GM04503 (cell line): ENCODE results near the gene PERM1.
"Not testable (repeated sequence)": the region's sequence is repeated elsewhere in the genome, so short reads cannot be mapped to it uniquely, and the experiment has no call there.

ENCODE experiments used
- DNase-seq: peaks from one replicate; pipeline ENCODE4 v3.0.0-alpha.2; 2012; ENCODE audit warnings: low read depth

The PERM1 gene

GRCh38 chr1:978069-978834 lies 3.6 kb downstream of the PERM1 start:
- DNase-seq, result no peak

GRCh38 chr1:976791-977190 lies 5.1 kb downstream of the PERM1 start:
- not testable (repeated sequence) for DNase-seq

DNA sequence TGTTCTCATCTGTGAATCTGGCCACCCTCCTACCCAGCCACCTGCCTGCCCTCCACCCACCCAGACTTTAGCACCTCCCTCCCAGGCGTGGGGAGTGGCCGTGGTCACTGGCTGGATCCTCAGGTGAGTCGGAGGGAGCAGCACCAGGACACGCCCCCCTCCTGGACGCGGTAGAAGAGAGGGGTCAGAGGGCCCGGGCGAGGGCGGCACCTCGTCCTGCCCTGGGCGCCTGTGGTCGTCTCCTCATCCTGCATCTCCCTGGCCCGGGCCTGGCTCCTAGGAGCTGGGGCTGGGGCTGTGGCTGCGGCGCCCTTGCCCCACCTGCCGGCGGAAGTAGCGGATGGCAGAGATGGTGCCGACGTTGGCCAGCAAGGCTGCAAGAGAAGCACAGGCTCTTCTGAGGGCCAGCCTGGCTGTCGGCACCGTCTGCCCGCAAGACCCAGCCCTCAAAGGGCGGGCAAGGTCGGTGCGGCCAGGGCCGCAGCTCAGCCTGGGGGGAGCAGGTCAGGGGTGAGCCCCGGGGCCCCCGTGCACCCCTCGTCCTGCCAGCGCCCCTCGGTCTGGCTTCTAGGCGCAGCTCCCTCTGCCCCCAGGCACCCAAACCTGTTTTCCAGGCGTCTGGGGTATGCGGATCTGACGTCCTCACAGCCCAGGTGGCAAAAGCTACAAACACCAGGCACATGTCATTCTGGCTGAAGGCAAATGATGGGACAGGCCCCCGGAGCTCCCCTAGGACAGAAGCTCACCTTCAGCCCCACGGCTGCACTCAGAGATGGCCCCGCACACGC lies 5.8 kb downstream of the PERM1 start:
- no peak for DNase-seq

DNA sequence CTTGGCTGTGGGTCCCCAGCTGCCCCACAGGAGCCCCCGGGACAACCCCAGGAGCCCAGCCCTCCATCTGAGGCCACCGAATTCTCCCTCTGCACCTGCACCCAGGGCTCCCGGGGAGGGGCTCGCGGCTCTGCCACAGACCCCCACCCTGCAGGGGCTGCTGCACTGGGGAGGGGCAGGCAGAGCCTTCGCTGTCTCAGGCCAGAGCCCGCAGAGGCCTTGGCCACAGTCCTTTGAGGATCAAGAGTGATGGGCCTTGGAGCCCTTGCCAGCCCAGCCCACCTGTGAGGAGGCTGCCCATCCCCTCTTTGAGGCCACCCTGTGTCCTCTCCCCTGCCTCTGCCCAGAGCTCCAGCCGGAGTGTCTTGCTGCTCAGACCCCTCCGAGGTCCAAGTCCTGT lies 6.5 kb downstream of the PERM1 start:
- no peak for DNase-seq

GRCh38 chr1:974687-975328 lies 7.1 kb downstream of the PERM1 start:
- DNase-seq, result no peak

DNA sequence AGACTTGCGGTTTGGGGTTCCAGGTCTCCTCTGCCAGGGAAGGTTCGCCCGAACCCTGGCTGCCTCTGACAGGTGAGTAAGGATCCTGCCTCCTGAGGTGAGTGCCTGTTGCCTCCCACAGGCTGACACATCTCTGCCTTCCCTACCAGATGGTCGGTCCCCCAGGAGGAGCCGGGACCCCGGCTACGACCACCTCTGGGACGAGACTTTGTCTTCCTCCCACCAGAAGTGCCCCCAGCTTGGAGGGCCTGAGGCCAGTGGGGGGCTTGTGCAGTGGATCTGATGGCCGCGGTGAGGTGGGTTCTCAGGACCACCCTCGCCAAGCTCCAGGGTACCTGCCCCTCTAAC lies 7.6 kb downstream of the PERM1 start:
- DNase-seq, result no peak

DNA sequence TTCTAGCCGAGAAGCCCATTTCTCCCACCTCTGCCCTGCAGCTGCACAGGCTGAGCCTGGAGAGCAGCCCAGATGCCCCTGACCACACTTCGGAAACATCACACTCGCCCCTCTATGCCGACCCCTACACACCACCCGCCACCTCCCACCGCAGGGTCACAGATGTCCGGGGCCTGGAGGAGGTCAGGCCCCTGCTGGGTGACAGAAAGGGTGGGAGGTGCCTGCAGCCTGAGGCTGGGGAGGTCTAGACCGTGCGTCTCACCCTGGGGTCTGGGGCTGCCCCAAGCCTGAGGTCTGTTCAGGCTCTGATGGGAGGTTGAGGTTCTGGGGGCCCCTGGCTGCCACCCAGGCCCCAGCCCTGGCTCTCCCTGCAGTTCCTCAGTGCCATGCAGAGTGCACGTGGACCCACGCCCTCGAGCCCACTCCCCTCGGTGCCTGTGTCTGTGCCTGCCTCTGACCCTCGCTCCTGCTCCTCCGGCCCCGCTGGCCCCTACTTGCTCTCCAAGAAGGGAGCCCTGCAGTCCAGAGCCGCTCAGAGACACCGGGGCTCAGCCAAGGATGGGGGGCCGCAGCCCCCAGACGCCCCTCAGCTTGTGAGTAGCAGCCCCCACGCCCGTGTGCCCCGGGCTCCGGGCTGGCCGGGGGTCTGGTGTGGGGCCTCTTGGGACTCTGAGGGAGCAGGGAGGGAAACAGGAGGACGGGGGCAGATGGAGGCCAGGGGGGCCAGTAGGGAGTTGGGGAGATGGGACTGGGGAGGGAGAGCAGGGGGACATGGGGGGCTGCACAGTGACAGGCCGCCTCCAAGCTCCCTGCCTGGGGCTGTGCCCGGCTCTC lies 8.2 kb downstream of the PERM1 start:
- DNase-seq, result no peak

DNA sequence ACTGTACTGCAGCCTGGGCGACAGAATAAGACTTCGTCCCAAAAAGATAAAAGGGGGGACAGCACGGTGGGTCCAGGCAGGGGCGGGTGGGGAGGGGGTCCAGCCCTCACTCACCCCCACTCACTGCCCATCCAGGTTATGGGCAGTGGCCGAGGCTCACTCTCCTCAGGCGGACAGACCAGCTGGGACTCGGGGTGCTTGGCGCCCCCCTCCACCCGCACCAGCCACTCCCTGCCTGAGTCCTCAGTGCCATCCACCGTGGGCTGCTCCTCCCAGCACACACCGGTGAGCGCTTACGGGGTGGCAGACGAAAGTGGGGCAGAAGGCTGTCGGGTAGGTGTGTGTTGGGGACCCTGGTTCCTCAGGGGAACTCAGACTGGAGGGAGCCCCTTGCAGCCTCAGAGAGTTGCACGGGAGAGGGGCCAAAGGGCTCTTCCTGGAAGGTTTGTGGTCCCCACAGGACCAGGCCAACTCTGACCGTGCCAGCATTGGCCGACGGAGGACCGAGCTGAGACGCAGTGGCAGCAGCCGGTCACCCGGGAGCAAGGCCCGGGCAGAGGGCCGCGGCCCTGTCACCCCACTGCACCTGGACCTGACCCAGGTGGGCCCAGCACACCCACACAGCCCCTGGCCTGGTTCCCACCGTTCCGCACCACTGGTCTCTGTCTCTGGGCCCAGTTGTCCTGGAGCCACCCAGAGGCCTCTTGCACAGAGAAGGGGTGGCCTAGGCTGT lies 9.0 kb downstream of the PERM1 start:
- DNase-seq, result no peak

GRCh38 chr1:971751-972506 lies 10.0 kb downstream of the PERM1 start:
- DNase-seq, result no peak

- no peak for DNase-seq
Measured at GRCh38 chr1:970973-971730, 10.7 kb downstream of the PERM1 start.

DNA sequence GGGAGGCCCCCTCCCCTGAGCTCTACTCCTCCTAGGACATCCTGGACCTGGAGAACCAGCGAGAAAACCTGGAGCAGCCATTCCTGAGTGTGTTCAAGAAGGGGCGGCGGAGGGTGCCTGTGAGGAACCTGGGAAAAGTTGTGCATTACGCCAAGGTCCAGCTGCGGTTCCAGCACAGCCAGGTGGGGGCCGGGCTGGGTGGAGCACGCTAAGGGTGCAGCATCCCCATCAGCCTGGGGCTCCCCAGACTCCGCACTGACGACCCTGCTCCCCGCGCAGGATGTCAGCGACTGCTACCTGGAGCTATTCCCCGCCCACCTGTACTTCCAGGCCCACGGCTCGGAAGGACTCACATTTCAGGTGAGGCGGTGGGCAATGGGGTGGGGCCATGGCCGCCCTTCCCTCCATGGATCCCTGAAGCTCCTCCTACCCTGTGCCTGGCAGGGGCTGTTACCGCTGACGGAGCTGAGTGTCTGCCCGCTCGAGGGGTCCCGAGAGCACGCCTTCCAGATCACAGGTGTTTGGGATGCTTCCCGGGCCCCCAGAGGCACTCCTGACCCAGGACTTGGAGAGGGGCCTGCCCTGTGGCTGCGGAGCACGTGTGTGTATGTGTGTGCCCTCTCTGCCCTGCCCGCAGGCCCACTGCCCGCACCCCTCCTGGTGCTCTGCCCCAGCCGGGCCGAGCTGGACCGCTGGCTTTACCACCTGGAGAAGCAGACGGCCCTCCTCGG lies 11.5 kb downstream of the PERM1 start:
- no peak for DNase-seq

- no peak for DNase-seq
Measured at GRCh38 chr1:969260-969855, 12.5 kb downstream of the PERM1 start.

DNA sequence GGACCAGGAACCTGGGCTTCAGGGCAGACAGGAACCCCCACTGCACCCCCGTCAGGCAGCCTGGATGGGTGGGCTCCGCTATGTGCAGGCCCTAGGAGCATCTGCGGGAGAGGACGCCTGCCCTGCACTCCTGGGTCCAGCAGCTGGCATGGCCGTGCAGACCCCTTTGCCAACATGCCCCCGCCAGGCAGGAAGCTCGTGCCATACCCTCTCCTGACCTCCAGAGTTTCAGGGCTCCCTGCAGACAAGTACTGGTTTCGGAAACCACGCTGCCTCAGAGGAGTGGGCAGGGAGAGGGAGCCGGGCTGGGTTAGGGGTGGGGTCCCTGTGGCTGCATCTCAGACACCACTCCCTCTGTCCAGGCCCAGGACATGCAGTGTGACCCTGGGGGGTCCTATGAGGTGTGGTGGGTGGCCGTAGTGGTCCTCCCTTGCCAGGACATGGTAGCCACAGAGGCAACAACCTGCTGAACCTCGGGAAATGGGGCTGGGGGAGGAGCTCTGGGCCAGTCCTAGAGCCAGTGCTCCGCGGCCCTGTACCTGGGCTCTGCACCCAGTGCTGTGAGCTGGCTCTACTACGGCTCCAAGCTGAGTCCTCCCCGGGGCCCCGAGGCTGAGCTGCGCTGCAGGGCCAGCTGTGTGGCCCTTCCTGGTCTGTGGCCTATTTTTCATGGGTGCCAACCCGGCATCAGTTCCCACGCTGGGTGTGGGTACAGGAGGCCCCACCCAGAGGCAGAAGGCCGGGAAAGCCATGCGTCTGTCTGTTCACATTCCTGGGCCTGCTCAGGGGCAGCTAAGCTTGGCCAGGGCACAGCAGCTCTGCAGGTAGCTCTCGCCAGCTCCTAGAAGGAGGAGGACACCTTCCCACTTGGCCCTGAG lies 14.2 kb downstream of the PERM1 start:
- no peak for DNase-seq

DNA sequence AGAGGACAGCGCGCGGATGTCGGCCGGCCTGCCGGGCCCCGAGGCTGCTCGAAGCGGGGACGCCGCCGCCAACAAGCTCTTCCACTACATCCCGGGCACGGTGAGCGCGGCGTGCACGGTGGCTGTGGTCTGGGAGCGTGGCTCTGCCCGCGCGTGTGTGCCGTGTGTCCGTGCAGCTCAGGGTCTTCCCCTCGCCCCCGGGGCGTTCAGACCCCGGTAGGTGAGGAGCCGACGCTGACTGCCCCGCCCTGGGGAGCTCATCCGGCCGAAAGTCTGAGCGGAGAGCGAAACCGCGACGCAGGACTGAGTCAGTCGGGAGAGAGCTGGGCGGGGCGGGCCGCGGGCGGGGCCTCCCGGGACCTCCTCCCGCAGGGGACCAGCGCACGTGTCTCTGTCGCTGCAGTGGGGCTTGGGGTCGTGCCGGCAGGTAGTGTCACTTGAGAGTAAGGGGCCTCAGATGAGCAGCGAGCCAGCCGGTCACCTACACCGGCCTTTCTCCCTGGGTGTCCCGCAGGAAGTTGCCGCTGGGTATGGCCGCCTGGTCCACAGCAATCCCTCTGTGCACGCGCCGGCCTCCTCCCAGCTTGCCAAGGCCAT lies 15.1 kb downstream of the PERM1 start:
- no peak for DNase-seq

GRCh38 chr1:966135-966703 lies 15.7 kb downstream of the PERM1 start, which contains the start of gene PLEKHN1:
PLEKHN1 (plus strand) TSS chr1:966482; CDS start chr1:966532, 50 bp downstream.
- no peak for DNase-seq

GRCh38 chr1:965526-966134 lies 16.3 kb downstream of the PERM1 start:
- DNase-seq, result no peak
